ENCODE data around the gene PTGES2.

PTGES2 gene

DNA sequence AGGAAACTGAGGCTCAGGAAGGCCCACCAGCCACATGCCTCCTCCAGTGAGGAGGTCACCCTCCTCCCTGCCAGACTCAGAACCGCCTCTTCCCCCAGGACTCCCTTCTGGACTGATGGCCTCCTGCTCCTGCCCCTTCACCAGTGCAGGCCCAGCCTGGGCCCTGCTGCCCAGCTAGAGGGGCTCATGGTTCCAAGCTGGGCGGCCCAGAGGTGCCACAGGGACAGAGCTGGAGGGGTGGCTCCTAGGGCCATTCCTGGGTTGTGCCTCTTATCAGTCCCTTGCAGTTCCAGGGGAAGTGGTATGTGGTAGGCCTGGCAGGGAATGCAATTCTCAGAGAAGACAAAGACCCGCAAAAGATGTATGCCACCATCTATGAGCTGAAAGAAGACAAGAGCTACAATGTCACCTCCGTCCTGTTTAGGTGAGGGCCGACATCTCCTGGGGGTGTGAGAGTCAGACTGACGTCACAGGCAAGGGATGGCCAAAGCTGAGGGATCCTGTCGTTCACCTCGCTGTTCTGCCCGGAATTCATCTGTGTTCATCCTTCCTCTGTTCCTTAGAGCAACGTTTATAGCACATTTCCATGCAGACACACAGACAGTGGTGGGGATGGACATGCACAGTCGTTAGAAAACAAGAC, 22.5 kb upstream of the PTGES2 start:
- TF ChIP-seq TOX (CRISPR knock-in tag; IDR thresholded peaks at IDR 0.05; ENCODE audit: borderline replicate concordance) (no peak), ESRRG (CRISPR knock-in tag; IDR thresholded peaks at IDR 0.05) (no peak), ZNF8 (CRISPR knock-in tag; IDR thresholded peaks at IDR 0.05) (no peak), ZC3H10 (CRISPR knock-in tag; IDR thresholded peaks at IDR 0.05) (no peak), TCF4 (CRISPR knock-in tag; IDR thresholded peaks at IDR 0.05; ENCODE audit: borderline replicate concordance) (no peak), GLIS3 (CRISPR knock-in tag; IDR thresholded peaks at IDR 0.05) (no peak), RARB (CRISPR knock-in tag; IDR thresholded peaks at IDR 0.05) (no peak), SNAI2 (CRISPR knock-in tag; IDR thresholded peaks at IDR 0.05) (no peak), PPARA (CRISPR knock-in tag; IDR thresholded peaks at IDR 0.05; ENCODE audit: borderline replicate concordance) (no peak), OSR1 (CRISPR knock-in tag; IDR thresholded peaks at IDR 0.05) (no peak), CSDC2 (CRISPR knock-in tag; IDR thresholded peaks at IDR 0.05) (no peak), ARNTL (CRISPR knock-in tag; IDR thresholded peaks at IDR 0.05; ENCODE audit: borderline replicate concordance, low read depth) (no peak), BACH2 (CRISPR knock-in tag; IDR thresholded peaks at IDR 0.05; ENCODE audit: borderline replicate concordance) (no peak), ZNF565 (CRISPR knock-in tag; conservative IDR thresholded peaks at IDR 0.05; ENCODE audit: low read depth) (no peak), ZFP30 (CRISPR knock-in tag; IDR thresholded peaks at IDR 0.05) (no peak), ZFP3 (CRISPR knock-in tag; IDR thresholded peaks at IDR 0.05) (no peak)
- TF ChIP-seq, protein P1, sequence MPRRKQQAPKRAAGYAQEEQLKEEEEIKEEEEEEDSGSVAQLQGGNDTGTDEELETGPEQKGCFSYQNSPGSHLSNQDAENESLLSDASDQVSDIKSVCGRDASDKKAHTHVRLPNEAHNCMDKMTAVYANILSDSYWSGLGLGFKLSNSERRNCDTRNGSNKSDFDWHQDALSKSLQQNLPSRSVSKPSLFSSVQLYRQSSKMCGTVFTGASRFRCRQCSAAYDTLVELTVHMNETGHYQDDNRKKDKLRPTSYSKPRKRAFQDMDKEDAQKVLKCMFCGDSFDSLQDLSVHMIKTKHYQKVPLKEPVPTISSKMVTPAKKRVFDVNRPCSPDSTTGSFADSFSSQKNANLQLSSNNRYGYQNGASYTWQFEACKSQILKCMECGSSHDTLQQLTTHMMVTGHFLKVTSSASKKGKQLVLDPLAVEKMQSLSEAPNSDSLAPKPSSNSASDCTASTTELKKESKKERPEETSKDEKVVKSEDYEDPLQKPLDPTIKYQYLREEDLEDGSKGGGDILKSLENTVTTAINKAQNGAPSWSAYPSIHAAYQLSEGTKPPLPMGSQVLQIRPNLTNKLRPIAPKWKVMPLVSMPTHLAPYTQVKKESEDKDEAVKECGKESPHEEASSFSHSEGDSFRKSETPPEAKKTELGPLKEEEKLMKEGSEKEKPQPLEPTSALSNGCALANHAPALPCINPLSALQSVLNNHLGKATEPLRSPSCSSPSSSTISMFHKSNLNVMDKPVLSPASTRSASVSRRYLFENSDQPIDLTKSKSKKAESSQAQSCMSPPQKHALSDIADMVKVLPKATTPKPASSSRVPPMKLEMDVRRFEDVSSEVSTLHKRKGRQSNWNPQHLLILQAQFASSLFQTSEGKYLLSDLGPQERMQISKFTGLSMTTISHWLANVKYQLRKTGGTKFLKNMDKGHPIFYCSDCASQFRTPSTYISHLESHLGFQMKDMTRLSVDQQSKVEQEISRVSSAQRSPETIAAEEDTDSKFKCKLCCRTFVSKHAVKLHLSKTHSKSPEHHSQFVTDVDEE (CRISPR knock-in tag; IDR thresholded peaks at IDR 0.05), result no peak
- TF ChIP-seq, protein P2, sequence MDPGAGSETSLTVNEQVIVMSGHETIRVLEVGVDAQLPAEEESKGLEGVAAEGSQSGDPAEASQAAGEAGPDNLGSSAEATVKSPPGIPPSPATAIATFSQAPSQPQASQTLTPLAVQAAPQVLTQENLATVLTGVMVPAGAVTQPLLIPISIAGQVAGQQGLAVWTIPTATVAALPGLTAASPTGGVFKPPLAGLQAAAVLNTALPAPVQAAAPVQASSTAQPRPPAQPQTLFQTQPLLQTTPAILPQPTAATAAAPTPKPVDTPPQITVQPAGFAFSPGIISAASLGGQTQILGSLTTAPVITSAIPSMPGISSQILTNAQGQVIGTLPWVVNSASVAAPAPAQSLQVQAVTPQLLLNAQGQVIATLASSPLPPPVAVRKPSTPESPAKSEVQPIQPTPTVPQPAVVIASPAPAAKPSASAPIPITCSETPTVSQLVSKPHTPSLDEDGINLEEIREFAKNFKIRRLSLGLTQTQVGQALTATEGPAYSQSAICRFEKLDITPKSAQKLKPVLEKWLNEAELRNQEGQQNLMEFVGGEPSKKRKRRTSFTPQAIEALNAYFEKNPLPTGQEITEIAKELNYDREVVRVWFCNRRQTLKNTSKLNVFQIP (CRISPR knock-in tag; IDR thresholded peaks at IDR 0.05; ENCODE audit: borderline replicate concordance, low read depth), result no peak
- TF ChIP-seq, protein P3, sequence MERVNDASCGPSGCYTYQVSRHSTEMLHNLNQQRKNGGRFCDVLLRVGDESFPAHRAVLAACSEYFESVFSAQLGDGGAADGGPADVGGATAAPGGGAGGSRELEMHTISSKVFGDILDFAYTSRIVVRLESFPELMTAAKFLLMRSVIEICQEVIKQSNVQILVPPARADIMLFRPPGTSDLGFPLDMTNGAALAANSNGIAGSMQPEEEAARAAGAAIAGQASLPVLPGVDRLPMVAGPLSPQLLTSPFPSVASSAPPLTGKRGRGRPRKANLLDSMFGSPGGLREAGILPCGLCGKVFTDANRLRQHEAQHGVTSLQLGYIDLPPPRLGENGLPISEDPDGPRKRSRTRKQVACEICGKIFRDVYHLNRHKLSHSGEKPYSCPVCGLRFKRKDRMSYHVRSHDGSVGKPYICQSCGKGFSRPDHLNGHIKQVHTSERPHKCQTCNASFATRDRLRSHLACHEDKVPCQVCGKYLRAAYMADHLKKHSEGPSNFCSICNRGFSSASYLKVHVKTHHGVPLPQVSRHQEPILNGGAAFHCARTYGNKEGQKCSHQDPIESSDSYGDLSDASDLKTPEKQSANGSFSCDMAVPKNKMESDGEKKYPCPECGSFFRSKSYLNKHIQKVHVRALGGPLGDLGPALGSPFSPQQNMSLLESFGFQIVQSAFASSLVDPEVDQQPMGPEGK (CRISPR knock-in tag; IDR thresholded peaks at IDR 0.05; ENCODE audit: borderline replicate concordance), result no peak
- no peak for ATAC-seq

DNA sequence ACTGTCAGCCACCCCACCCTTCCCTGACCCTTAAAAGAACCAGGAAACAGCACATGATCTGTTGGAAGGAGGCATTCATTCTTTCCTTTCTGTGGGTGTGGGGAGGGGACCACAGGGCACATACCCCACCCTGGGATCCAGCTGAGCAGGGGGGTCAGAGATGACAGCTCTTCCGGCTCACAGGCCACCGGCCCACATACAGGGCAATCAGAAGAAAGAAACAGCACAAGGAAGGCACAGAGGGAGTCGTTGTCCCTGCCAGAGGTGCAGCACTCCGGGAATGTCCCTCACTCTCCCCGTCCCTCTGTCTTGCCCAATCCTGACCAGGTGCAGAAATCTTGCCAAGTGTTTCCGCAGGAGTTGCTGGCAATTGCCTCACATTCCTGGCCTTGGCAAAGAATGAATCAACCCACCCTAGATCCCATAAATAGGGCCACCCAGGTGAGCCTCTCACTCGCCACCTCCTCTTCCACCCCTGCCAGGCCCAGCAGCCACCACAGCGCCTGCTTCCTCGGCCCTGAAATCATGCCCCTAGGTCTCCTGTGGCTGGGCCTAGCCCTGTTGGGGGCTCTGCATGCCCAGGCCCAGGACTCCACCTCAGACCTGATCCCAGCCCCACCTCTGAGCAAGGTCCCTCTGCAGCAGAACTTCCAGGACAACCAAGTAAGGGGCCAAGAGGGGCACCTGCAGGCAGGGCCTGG, 21.6 kb upstream of the PTGES2 start, which contains the start of gene LCN2:
TSS of gene LCN2 (plus strand) at position 453 of the 701 bp plus-strand sequence. CDS start at position 526, 73 bp downstream.
- ATAC-seq, result no peak
- TF ChIP-seq TOX (CRISPR knock-in tag; IDR thresholded peaks at IDR 0.05; ENCODE audit: borderline replicate concordance), result no peak
- TF ChIP-seq, protein P2 (CRISPR knock-in tag; IDR thresholded peaks at IDR 0.05; ENCODE audit: borderline replicate concordance, low read depth), result no peak
- TF ChIP-seq ESRRG (CRISPR knock-in tag; IDR thresholded peaks at IDR 0.05), result no peak
- TF ChIP-seq ARNTL (CRISPR knock-in tag; IDR thresholded peaks at IDR 0.05; ENCODE audit: borderline replicate concordance, low read depth), result no peak
- no peak for TF ChIP-seq ZNF70 (CRISPR knock-in tag; IDR thresholded peaks at IDR 0.05)
- TF ChIP-seq ZNF565 (CRISPR knock-in tag; conservative IDR thresholded peaks at IDR 0.05; ENCODE audit: low read depth), result no peak
- no peak for TF ChIP-seq PPARA (CRISPR knock-in tag; IDR thresholded peaks at IDR 0.05; ENCODE audit: borderline replicate concordance)
- TF ChIP-seq, protein P4, sequence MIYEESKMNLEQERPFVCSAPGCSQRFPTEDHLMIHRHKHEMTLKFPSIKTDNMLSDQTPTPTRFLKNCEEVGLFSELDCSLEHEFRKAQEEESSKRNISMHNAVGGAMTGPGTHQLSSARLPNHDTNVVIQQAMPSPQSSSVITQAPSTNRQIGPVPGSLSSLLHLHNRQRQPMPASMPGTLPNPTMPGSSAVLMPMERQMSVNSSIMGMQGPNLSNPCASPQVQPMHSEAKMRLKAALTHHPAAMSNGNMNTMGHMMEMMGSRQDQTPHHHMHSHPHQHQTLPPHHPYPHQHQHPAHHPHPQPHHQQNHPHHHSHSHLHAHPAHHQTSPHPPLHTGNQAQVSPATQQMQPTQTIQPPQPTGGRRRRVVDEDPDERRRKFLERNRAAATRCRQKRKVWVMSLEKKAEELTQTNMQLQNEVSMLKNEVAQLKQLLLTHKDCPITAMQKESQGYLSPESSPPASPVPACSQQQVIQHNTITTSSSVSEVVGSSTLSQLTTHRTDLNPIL (CRISPR knock-in tag; IDR thresholded peaks at IDR 0.05; ENCODE audit: low read depth), result no peak
- no peak for TF ChIP-seq ZNF8 (CRISPR knock-in tag; IDR thresholded peaks at IDR 0.05)
- TF ChIP-seq ISL1 (CRISPR knock-in tag; IDR thresholded peaks at IDR 0.05), result no peak
- TF ChIP-seq GLIS3 (CRISPR knock-in tag; IDR thresholded peaks at IDR 0.05), result no peak
- no peak for TF ChIP-seq ZC3H10 (CRISPR knock-in tag; IDR thresholded peaks at IDR 0.05)
- no peak for TF ChIP-seq CSDC2 (CRISPR knock-in tag; IDR thresholded peaks at IDR 0.05)
- TF ChIP-seq ZFP30 (CRISPR knock-in tag; IDR thresholded peaks at IDR 0.05), result no peak
- TF ChIP-seq, protein P3 (CRISPR knock-in tag; IDR thresholded peaks at IDR 0.05; ENCODE audit: borderline replicate concordance), result no peak
- TF ChIP-seq, protein P1 (CRISPR knock-in tag; IDR thresholded peaks at IDR 0.05), result no peak
- TF ChIP-seq RARB (CRISPR knock-in tag; IDR thresholded peaks at IDR 0.05), result no peak
- TF ChIP-seq ZFP3 (CRISPR knock-in tag; IDR thresholded peaks at IDR 0.05), result no peak

Data from SK-N-SH treated with all-trans-retinoic acid at 6 μM for 48 hours (cell line).